Skeletal muscle tissue (tissue), 4 donors: ENCODE results near the gene FAM120A. TPM values are rescaled to one million over a fixed set of nuclear protein-coding genes. Genes with fewer than 3 reads are reported as not detected.

Experiments
- H3K27ac ChIP-seq: one replicate; pipeline ENCODE4 v1.7.0; 2013; ENCODE audit warnings: mild to moderate bottlenecking, low read depth, low read length, inconsistent platforms
- H3K27me3 ChIP-seq, 3 donors: one replicate each; pipeline ENCODE4 v1.7.0; 2013; ENCODE audit warnings: low read length in 3 of 3; ENCODE audit not compliant: control insufficient read depth in 3 of 3, insufficient read depth in 3 of 3
- H3K36me3 ChIP-seq, 3 donors: one replicate each; pipeline ENCODE4 v1.7.0; 2013; ENCODE audit warnings: low read length in 3 of 3; ENCODE audit not compliant: control insufficient read depth in 3 of 3, insufficient read depth in 3 of 3
- H3K4me1 ChIP-seq, 3 donors: one replicate each; pipeline ENCODE4 v1.7.0; 2013; ENCODE audit warnings: low read length in 3 of 3, mild to moderate bottlenecking in 3 of 3; ENCODE audit not compliant: control insufficient read depth in 3 of 3, insufficient read depth in 3 of 3
- H3K4me3 ChIP-seq, 3 donors: one replicate each; pipeline ENCODE4 v1.7.0; 2013; ENCODE audit warnings: low read length in 3 of 3
- H3K9ac ChIP-seq, 3 donors: one replicate each; pipeline ENCODE4 v1.7.0; 2013; ENCODE audit warnings: low read length in 3 of 3, mild to moderate bottlenecking in 3 of 3, moderate library complexity in 2 of 3, low read depth in 1 of 3
- H3K9me3 ChIP-seq, 3 donors: one replicate each; pipeline ENCODE4 v1.7.0; 2013; ENCODE audit warnings: low read length in 3 of 3; ENCODE audit not compliant: control insufficient read depth in 3 of 3
- total RNA-seq: library from RNA; depleted of rRNA; stranded (reverse); fragments of >200 nt; gene quantifications from one replicate; pipeline ENCODE4 v1.2.3, GENCODE V29; 2014
- donor health status: Osteomylitis.

Gene FAM120A, protein sequence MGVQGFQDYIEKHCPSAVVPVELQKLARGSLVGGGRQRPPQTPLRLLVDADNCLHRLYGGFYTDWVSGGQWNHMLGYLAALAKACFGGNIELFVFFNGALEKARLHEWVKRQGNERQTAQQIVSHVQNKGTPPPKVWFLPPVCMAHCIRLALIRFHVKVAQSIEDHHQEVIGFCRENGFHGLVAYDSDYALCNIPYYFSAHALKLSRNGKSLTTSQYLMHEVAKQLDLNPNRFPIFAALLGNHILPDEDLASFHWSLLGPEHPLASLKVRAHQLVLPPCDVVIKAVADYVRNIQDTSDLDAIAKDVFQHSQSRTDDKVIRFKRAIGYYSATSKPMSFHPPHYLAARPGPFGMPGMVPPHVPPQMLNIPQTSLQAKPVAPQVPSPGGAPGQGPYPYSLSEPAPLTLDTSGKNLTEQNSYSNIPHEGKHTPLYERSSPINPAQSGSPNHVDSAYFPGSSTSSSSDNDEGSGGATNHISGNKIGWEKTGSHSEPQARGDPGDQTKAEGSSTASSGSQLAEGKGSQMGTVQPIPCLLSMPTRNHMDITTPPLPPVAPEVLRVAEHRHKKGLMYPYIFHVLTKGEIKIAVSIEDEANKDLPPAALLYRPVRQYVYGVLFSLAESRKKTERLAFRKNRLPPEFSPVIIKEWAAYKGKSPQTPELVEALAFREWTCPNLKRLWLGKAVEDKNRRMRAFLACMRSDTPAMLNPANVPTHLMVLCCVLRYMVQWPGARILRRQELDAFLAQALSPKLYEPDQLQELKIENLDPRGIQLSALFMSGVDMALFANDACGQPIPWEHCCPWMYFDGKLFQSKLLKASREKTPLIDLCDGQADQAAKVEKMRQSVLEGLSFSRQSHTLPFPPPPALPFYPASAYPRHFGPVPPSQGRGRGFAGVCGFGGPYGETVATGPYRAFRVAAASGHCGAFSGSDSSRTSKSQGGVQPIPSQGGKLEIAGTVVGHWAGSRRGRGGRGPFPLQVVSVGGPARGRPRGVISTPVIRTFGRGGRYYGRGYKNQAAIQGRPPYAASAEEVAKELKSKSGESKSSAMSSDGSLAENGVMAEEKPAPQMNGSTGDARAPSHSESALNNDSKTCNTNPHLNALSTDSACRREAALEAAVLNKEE
- total RNA-seq, result 111 TPM

DNA sequence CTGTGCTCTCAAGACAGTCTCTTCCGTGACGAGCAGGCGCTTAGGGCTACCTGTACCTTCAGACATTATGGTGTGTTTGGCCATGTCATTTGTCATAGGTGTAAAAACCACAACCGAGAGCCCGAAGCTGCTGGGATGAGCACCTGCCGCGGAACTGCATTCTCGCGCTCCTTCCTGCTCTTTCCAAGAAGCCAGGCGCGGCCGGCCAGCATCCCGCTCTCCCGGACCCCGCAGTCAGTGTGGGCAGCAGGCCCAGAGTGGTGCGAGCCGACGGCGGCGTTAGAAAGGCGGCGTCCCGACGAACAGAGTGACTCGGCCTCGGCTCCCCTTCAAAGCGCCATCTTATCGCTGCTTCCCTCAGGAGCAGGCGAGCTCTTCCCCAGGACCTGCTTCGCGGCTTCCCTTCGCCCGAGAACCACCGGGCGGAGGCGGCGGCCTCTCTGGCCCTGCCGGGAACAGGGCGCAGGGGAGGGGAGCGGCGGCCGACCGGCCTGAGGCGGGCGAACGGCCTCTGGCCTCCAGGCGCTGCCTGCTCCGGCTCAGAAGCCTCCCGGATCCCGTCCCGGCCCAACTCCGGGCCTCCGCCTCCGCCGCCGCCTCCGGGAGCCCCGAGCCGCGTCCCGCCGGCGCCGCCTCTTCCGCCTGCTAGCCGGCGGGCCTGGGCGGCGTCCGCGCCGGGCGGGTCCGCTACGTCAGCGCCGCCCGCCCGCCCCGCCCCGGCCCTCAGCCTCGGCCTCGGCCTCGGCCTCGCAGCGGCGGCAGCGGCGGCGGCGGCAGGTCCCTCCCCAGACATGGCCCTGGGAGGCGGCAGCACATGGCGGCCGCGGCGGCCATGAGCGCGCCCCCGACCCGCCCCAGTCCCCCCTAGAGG lies at the start of gene FAM120A:
Gene FAM120A, plus strand, starts transcription at position 741 of the 871 bp plus-strand sequence. CDS start 231 bp downstream, outside the sequence.
- Histone ChIP-seq H3K9me3 (no peaks in the 10 kb centered on the region), H3K9ac (peak within 1 kb of the TSS; percentile 93 to 96 (median 95)), H3K27me3 (no peaks in the 10 kb centered on the region), H3K4me3 (peak within 1 kb of the TSS; percentile 91 to 99 (median 98)), H3K27ac (peak within 1 kb of the TSS; percentile 92), H3K36me3 (peaks cover 18 to 26% (median 21%) of the 10 kb centered on the region in 3 donors), H3K4me1 (peaks cover 14 to 33% (median 32%) of the 10 kb centered on the region in 3 donors)

DNA sequence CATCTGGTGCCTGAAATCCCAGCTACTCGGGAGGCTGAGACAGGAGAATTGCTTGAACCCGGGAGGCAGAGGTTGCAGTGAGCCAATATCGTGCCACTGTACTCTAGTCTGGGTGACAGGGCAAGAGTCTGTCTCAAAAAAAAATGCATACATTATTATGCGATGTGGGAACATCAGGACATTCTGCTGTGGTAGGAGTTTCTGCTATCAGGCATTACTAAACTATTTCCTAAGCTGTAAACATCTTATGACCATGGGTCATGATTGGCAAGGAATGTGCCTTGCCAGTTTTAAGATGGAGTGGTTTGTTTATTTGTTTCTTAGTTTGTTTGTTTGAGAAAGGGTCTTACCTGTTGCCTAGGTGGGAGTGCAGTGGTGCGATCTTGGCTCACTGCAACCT lies 45.1 kb upstream of the FAM120A start:
- H3K27ac ChIP-seq, result no peak overlapping the region
- H3K4me1 ChIP-seq, result no peaks in the 10 kb centered on the region
- no peaks in the 10 kb centered on the region for H3K9me3 ChIP-seq
- no peak overlapping the region for H3K9ac ChIP-seq
- H3K27me3 ChIP-seq, result peaks cover 0 to 3% (median 0%) of the 10 kb centered on the region in 3 donors
- no peaks in the 10 kb centered on the region for H3K36me3 ChIP-seq
- H3K4me3 ChIP-seq, result no peak overlapping the region

DNA sequence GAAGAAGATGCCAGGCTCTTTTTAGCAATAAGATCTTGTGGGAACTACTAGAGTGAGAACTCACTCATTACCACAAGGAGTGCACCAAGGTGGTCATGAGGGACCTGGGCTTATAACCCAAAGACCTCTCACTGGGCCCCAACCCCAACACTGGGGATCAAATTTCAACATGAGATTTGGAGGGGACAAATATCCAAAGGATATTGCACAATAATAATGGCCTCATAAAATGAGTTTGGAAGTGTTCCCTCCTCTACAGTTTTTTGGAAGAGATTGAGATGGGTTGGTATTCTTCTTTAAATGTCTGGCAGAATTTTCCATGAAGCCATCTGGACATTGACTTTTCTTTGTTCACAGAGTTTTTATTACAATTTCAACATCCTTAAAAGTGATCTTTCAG lies 38.0 kb upstream of the FAM120A start:
- H3K4me3 ChIP-seq, result no peak overlapping the region
- H3K27ac ChIP-seq, result no peak overlapping the region
- no peaks in the 10 kb centered on the region for H3K27me3 ChIP-seq
- H3K9ac ChIP-seq, result no peak overlapping the region
- no peaks in the 10 kb centered on the region for H3K36me3 ChIP-seq
- H3K9me3 ChIP-seq, result no peaks in the 10 kb centered on the region
- no peaks in the 10 kb centered on the region for H3K4me1 ChIP-seq

DNA sequence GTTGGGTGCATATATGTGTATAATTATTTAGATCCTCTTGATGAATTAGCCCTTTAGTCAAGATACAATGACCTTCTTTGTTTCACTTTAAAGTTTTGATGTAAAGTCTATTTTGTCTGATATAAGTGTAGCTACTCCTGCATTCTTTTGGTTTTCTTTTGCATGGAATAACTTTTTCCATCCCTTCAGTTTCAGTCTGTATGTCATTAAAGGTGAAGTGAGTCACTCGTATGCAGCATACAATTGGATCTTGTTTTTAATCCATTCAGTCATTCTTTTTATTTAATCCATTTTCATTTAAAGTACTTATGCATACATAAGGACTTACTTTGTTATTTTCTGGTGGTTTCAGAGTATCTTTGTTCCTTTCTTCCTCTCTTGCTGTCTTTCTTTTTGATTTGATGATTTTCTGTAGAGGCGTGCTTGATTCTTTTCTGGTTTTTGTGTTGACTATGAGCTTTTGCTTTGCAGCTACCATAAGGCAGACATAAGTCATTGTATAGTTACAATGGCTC lies 36.3 kb upstream of the FAM120A start:
- Histone ChIP-seq H3K27me3 (no peaks in the 10 kb centered on the region), H3K4me3 (no peak overlapping the region), H3K9me3 (peaks cover 0 to 8% (median 5%) of the 10 kb centered on the region in 3 donors), H3K27ac (no peak overlapping the region), H3K36me3 (peaks cover 0 to 2% (median 0%) of the 10 kb centered on the region in 3 donors), H3K9ac (no peak overlapping the region), H3K4me1 (no peaks in the 10 kb centered on the region)

DNA sequence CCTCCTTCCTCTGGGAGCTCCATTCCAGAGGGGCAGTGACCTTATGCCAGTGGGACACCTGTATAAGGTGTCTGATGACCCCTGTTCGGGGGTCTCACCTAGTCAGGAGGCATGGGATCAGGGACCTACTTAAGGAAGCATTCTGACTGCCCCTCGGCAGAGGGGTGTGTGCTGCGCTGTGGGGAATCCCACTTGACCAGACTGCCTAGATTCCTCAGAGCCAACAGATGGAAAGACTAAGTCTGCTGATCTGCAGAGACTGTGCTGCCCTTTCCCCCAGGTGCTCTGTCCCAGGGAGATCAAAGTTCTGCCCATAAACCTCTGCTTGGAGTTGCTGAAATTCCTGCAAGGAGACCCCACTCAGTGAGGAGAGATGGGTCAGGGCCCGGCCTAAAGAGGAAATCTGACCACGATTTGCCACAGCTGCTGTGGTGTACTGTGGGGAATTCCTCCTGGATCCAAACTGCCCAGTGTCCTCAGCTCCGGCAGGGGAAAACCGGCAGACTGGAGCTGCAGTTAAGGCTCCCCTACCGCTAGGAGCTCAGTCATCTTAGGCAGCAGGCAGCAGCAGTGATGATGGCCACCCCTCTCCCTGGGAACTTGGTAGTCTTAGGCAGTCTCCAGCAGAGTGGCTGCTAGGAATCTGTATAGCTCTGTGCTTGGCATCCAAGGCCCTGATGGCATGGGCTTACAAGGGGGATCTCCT lies 34.8 kb upstream of the FAM120A start:
- H3K4me3 ChIP-seq, result no peak overlapping the region
- H3K4me1 ChIP-seq, result no peaks in the 10 kb centered on the region
- no peak overlapping the region for H3K9ac ChIP-seq
- H3K27ac ChIP-seq, result no peak overlapping the region
- H3K36me3 ChIP-seq, result peaks cover 0 to 2% (median 0%) of the 10 kb centered on the region in 3 donors
- H3K9me3 ChIP-seq, result peaks cover 0 to 8% (median 5%) of the 10 kb centered on the region in 3 donors
- H3K27me3 ChIP-seq, result no peaks in the 10 kb centered on the region

DNA sequence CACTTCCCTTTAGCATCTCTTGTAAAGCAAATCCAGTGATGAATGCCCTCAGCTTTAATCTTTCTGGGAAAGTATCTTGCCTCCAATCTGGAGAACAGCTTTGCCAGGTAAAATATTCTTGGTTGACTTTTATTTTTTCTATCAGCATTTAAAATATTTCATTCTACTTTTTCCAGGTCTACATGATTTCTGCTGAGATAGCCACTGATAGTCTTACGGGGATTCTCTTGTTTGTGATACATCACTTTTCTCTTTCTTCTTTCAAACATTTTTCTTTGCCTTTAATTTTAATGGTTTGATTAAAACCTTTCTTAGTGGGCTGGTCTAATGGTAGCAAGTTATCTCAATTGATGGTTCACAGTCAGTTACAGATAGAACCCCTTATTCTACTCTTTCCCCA lies 33.9 kb upstream of the FAM120A start:
- Histone ChIP-seq H3K27me3 (no peaks in the 10 kb centered on the region), H3K9me3 (peaks cover 0 to 8% (median 5%) of the 10 kb centered on the region in 3 donors), H3K27ac (no peak overlapping the region), H3K4me1 (no peaks in the 10 kb centered on the region), H3K9ac (no peak overlapping the region), H3K36me3 (peaks cover 0 to 2% (median 0%) of the 10 kb centered on the region in 3 donors), H3K4me3 (no peak overlapping the region)

DNA sequence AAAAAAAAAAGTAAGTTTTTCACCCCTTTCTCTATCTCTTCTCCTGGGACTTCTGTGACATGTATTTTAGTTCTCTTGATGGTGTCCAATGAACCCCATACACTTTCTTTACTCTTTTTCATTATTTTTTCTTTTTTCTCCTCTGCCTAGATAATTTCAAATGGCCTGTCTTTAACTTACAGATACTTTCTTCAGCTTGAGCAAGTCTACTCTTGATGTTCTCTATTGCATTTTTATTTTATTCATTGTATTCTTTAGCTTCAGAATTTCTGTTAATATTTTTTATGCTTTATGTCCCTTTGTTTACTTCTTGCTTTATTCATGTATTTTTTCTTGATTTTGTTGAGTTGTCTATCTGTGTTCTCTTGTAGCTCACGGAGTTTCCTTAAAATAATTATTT lies 32.5 kb upstream of the FAM120A start:
- Histone ChIP-seq H3K27me3 (no peaks in the 10 kb centered on the region), H3K4me1 (no peaks in the 10 kb centered on the region)

DNA sequence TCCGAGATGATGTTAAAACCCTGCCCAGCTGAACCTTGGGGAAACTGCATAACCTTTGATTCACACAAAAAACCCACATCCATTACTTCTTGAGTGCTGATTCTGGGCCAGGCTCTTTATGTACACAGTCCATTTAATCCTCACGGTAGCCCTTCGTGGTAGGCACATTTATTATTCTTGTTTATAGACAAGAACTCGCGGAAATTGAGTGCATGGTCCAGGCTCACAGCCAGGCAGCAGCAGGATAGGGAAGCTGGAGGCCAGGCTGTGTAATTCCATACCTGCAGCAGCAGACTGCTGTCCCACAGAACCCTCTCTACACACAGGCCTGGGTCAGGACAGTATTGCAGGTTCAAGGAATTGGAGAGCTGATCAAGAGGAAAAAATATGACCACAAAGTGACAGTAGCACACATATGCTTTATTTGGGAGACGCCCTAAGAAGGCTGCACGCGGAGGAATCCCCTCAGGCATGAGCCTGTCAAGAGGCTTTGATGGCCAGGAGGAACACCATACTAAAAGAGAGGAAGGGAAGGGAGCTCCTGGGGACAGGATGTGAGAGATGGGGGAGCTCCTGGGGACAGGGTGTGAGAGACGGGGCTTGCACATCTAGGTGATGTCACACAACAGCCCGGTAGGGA lies 28.4 kb upstream of the FAM120A start:
- Histone ChIP-seq H3K27ac (no peak overlapping the region), H3K9me3 (peaks cover 0 to 8% (median 5%) of the 10 kb centered on the region in 3 donors), H3K27me3 (no peaks in the 10 kb centered on the region), H3K4me1 (no peaks in the 10 kb centered on the region), H3K4me3 (no peak overlapping the region), H3K36me3 (peaks cover 0 to 2% (median 0%) of the 10 kb centered on the region in 3 donors), H3K9ac (no peak overlapping the region)

More for the DNA sequence above, 32.5 kb upstream of the FAM120A start:
- no peak overlapping the region for H3K4me3 ChIP-seq
- no peak overlapping the region for H3K9ac ChIP-seq
- H3K27ac ChIP-seq, result no peak overlapping the region
- H3K9me3 ChIP-seq, result peaks cover 0 to 8% (median 5%) of the 10 kb centered on the region in 3 donors
- peaks cover 0 to 2% (median 0%) of the 10 kb centered on the region in 3 donors for H3K36me3 ChIP-seq
